Breast epithelium (tissue), 3 donors: ENCODE measurements around the gene POLA1.

ENCODE experiments used
- CTCF ChIP-seq, 3 donors: fragments of 450-650 bp; IDR thresholded peaks; one replicate each; pipeline ENCODE4 v1.5.1; 2016 to 2017; ENCODE audit warnings: antibody characterized with exemption in 3 of 3, mild to moderate bottlenecking in 3 of 3, moderate library complexity in 3 of 3
- POLR2A ChIP-seq: fragments of 450-650 bp; IDR thresholded peaks from one replicate; pipeline ENCODE4 v1.6.1; 2016; ENCODE audit warnings: antibody characterized with exemption, mild to moderate bottlenecking, moderate library complexity
- POLR2AphosphoS5 ChIP-seq, 3 donors: sonication (generic); formaldehyde crosslinking; IDR thresholded peaks; one replicate each; pipeline ENCODE4 v1.6.1; 2017; ENCODE audit warnings: antibody characterized with exemption in 3 of 3

- TF ChIP-seq POLR2A (no peak), CTCF (IDR thresholded peaks at IDR 0.05) (no peak), POLR2AphosphoS5 (IDR thresholded peaks at IDR 0.05) (no peak)
Measured at GRCh38 chrX:24782011-24782410, 88.3 kb downstream of the POLA1 start.
